Measurements from ENCODE around the gene THSD4. TPM values are rescaled to one million over a fixed set of nuclear protein-coding genes. Genes with fewer than 3 reads are reported as not detected.

The THSD4 gene
- total RNA-seq, 1 donor: 15.6 TPM

GRCh38 chr15:71296315-71296679, 181.0 kb downstream of the THSD4 start:
- TF ChIP-seq CTCF (IDR thresholded peaks at IDR 0.05; ENCODE audit: extremely low read depth, low read depth, low read length): no peak
- no peaks in the 10 kb centered on the region for H3K79me2 ChIP-seq (ENCODE audit: insufficient read depth, low read length)
- H3K4me1 ChIP-seq (ENCODE audit: insufficient read depth, low read length): peaks cover 30% of the 10 kb centered on the region
- H3K27me3 ChIP-seq (ENCODE audit: insufficient read depth, low read length): no peaks in the 10 kb centered on the region
- no peaks in the 10 kb centered on the region for H3K36me3 ChIP-seq (ENCODE audit: insufficient read depth, low read length)
- H3K9me3 ChIP-seq (ENCODE audit: low read depth, low read length): no peaks in the 10 kb centered on the region
- H3K4me3 ChIP-seq (ENCODE audit: insufficient read depth, low read length): no peak overlapping the region
- H3K27ac ChIP-seq (ENCODE audit: low read depth, low read length): peak overlapping the region; percentile 99
- DNase-seq (ENCODE audit: insufficient read length, low spot score, missing footprints): no peak
- H3K4me2 ChIP-seq (ENCODE audit: insufficient read depth, low read length): no peak overlapping the region
- no peaks in the 10 kb centered on the region for H4K20me1 ChIP-seq (ENCODE audit: insufficient read depth, low read length)
- H2AFZ ChIP-seq (ENCODE audit: low read length): no peak overlapping the region

- peak overlapping the region; percentile 14 for H3K27ac ChIP-seq (ENCODE audit: low read depth, low read length)
- no peak for DNase-seq (ENCODE audit: insufficient read length, low spot score, missing footprints)
Measured at GRCh38 chr15:71301958-71302621, 186.8 kb downstream of the THSD4 start.

GRCh38 chr15:71302861-71303410, 187.7 kb downstream of the THSD4 start:
- Histone ChIP-seq H3K36me3 (ENCODE audit: insufficient read depth, low read length) (no peaks in the 10 kb centered on the region), H3K4me1 (ENCODE audit: insufficient read depth, low read length) (peaks cover 19% of the 10 kb centered on the region), H3K4me3 (ENCODE audit: insufficient read depth, low read length) (no peak overlapping the region), H3K4me2 (ENCODE audit: insufficient read depth, low read length) (peak overlapping the region; percentile 17), H4K20me1 (ENCODE audit: insufficient read depth, low read length) (no peaks in the 10 kb centered on the region), H3K27ac (ENCODE audit: low read depth, low read length) (peak overlapping the region; percentile 25), H2AFZ (ENCODE audit: low read length) (peak overlapping the region; percentile 57), H3K9me3 (ENCODE audit: low read depth, low read length) (no peaks in the 10 kb centered on the region), H3K79me2 (ENCODE audit: insufficient read depth, low read length) (no peaks in the 10 kb centered on the region), H3K27me3 (ENCODE audit: insufficient read depth, low read length) (no peaks in the 10 kb centered on the region)
- DNase-seq (ENCODE audit: insufficient read length, low spot score, missing footprints): no peak
- TF ChIP-seq CTCF (IDR thresholded peaks at IDR 0.05; ENCODE audit: extremely low read depth, low read depth, low read length): no peak

More at GRCh38 chr15:71301958-71302621, 186.8 kb downstream of the THSD4 start:
- Histone ChIP-seq H3K79me2 (ENCODE audit: insufficient read depth, low read length) (no peaks in the 10 kb centered on the region), H4K20me1 (ENCODE audit: insufficient read depth, low read length) (no peaks in the 10 kb centered on the region), H3K4me2 (ENCODE audit: insufficient read depth, low read length) (no peak overlapping the region), H3K36me3 (ENCODE audit: insufficient read depth, low read length) (no peaks in the 10 kb centered on the region), H2AFZ (ENCODE audit: low read length) (no peak overlapping the region), H3K4me1 (ENCODE audit: insufficient read depth, low read length) (peaks cover 19% of the 10 kb centered on the region), H3K9me3 (ENCODE audit: low read depth, low read length) (no peaks in the 10 kb centered on the region), H3K4me3 (ENCODE audit: insufficient read depth, low read length) (no peak overlapping the region), H3K27me3 (ENCODE audit: insufficient read depth, low read length) (no peaks in the 10 kb centered on the region)
- no peak for TF ChIP-seq CTCF (IDR thresholded peaks at IDR 0.05; ENCODE audit: extremely low read depth, low read depth, low read length)

GRCh38 chr15:71303977-71304376, 188.7 kb downstream of the THSD4 start:
- no peaks in the 10 kb centered on the region for H3K79me2 ChIP-seq (ENCODE audit: insufficient read depth, low read length)
- H3K27me3 ChIP-seq (ENCODE audit: insufficient read depth, low read length): no peaks in the 10 kb centered on the region
- no peak for DNase-seq (ENCODE audit: insufficient read length, low spot score, missing footprints)
- H3K4me1 ChIP-seq (ENCODE audit: insufficient read depth, low read length): peaks cover 19% of the 10 kb centered on the region
- no peaks in the 10 kb centered on the region for H4K20me1 ChIP-seq (ENCODE audit: insufficient read depth, low read length)
- H3K27ac ChIP-seq (ENCODE audit: low read depth, low read length): no peak overlapping the region
- no peak overlapping the region for H3K4me3 ChIP-seq (ENCODE audit: insufficient read depth, low read length)
- H3K9me3 ChIP-seq (ENCODE audit: low read depth, low read length): no peaks in the 10 kb centered on the region
- no peak overlapping the region for H3K4me2 ChIP-seq (ENCODE audit: insufficient read depth, low read length)
- H3K36me3 ChIP-seq (ENCODE audit: insufficient read depth, low read length): no peaks in the 10 kb centered on the region
- H2AFZ ChIP-seq (ENCODE audit: low read length): no peak overlapping the region
- no peak for TF ChIP-seq CTCF (IDR thresholded peaks at IDR 0.05; ENCODE audit: extremely low read depth, low read depth, low read length)
